ENCODE measurements around the gene SLC25A39.

- TF ChIP-seq, protein P1, sequence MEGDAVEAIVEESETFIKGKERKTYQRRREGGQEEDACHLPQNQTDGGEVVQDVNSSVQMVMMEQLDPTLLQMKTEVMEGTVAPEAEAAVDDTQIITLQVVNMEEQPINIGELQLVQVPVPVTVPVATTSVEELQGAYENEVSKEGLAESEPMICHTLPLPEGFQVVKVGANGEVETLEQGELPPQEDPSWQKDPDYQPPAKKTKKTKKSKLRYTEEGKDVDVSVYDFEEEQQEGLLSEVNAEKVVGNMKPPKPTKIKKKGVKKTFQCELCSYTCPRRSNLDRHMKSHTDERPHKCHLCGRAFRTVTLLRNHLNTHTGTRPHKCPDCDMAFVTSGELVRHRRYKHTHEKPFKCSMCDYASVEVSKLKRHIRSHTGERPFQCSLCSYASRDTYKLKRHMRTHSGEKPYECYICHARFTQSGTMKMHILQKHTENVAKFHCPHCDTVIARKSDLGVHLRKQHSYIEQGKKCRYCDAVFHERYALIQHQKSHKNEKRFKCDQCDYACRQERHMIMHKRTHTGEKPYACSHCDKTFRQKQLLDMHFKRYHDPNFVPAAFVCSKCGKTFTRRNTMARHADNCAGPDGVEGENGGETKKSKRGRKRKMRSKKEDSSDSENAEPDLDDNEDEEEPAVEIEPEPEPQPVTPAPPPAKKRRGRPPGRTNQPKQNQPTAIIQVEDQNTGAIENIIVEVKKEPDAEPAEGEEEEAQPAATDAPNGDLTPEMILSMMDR (IDR thresholded peaks at IDR 0.05) = no peak
- no peak for TF ChIP-seq POLR2A (IDR thresholded peaks at IDR 0.05)
Observed at GRCh38 chr17:44352828-44353671, 28.4 kb upstream of the SLC25A39 start.
